DMS153 treated with DMSO at 0.1 percent for 48 hours (cell line): Measurements from ENCODE around the gene AHR.
"Not testable (repeated sequence)": the region's sequence is repeated elsewhere in the genome, so short reads cannot be mapped to it uniquely, and the experiment has no call there.

Source experiments
- DNase-seq: peaks from one replicate; lab custom pipeline; 2025; ENCODE audit not compliant: unreplicated experiment; lab: John Stamatoyannopoulos, UW

AHR gene

GRCh38 chr7:17371671-17372524 lies 73.4 kb downstream of the AHR start:
- no peak for DNase-seq

- DNase-seq = no peak
These were observed 75.7 kb downstream of the AHR start for GRCh38 chr7:17374157-17374556.

GRCh38 chr7:17374654-17375053 lies 76.2 kb downstream of the AHR start:
- no peak for DNase-seq

- DNase-seq = no peak
These were observed 78.1 kb downstream of the AHR start for GRCh38 chr7:17376595-17376994.

- no peak for DNase-seq
These were observed 82.5 kb downstream of the AHR start for GRCh38 chr7:17380736-17381662.

- not testable (repeated sequence) for DNase-seq
These were observed 84.2 kb downstream of the AHR start for GRCh38 chr7:17382408-17383354.

GRCh38 chr7:17384400-17384799 lies 85.9 kb downstream of the AHR start:
- no peak for DNase-seq

- DNase-seq = no peak
These were observed 87.2 kb downstream of the AHR start for GRCh38 chr7:17385612-17386011.

- DNase-seq = no peak
These were observed 91.9 kb downstream of the AHR start for GRCh38 chr7:17390392-17390791.

GRCh38 chr7:17391366-17391765 lies 92.9 kb downstream of the AHR start:
- DNase-seq = no peak

- DNase-seq = no peak
These were observed 94.4 kb downstream of the AHR start for GRCh38 chr7:17392846-17393245.

- DNase-seq = not testable (repeated sequence)
These were observed 96.1 kb downstream of the AHR start for GRCh38 chr7:17394563-17394962.
